Endothelial cell of umbilical vein (primary cell): ENCODE data around the gene NBPF9.
"Not testable (repeated sequence)": the region's sequence is repeated elsewhere in the genome, so short reads cannot be mapped to it uniquely, and the experiment has no call there.

Source experiments
- CTCF ChIP-seq, 2 donors: IDR thresholded peaks; 1 replicate in 1 of 2; 2 replicates in 1 of 2; pipeline ENCODE4 v1.5.1; 2011; ENCODE audit warnings: low read length in 2 of 2, mild to moderate bottlenecking in 2 of 2, moderate library complexity in 2 of 2, control low read depth in 1 of 2, inconsistent platforms in 1 of 2, low read depth in 1 of 2; ENCODE audit not compliant: insufficient read depth in 1 of 2; ENCODE audit errors: extremely low read depth in 1 of 2
- EZH2 ChIP-seq: IDR thresholded peaks from 2 replicates; pipeline ENCODE4 v1.6.1; 2012; ENCODE audit warnings: borderline replicate concordance, low read depth, mild to moderate bottlenecking, moderate library complexity, low read length, inconsistent platforms; ENCODE audit not compliant: severe bottlenecking
- POLR2AphosphoS5 ChIP-seq: IDR thresholded peaks from 2 replicates; pipeline ENCODE4 v1.6.1; 2012; ENCODE audit warnings: low read depth, mild to moderate bottlenecking, control low read depth, low read length, moderate library complexity; ENCODE audit not compliant: insufficient read depth

DNA sequence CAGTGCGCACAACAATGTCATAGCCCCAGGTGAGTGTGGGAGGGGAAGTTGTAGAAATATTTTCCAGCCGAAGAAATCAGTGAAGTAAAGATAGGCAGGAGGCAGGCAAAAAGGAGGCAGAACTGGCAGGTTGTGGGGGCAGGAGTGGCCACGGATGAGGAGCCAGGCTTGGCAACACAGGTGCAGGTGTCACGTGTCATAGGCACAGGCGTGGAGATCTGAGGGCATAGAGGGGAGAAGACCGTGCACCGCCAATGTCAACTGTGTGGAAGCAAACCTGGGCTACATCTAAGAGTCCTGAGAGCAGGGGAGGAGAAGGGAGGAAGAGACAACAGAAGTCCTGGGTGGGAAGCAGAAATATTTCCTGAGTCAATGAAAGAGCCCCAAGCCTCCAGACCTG lies 27.6 kb upstream of the NBPF9 start:
- not testable (repeated sequence) for TF ChIP-seq CTCF (IDR thresholded peaks at IDR 0.05; ENCODE audit: extremely low read depth in 1 of 2, insufficient read depth in 1 of 2, low read depth in 1 of 2, low read length in 2 of 2); POLR2AphosphoS5; EZH2
